OCI-LY7 (cell line): Measurements from ENCODE around the gene TNFRSF11A.

Experiments
- EZH2phosphoT487 ChIP-seq: fragments of 200-600 bp; sonication (generic); IDR thresholded peaks from 2 replicates; pipeline ENCODE4 v1.6.1; 2018; ENCODE audit warnings: low read depth, borderline replicate concordance, mild to moderate bottlenecking, mixed run types, antibody characterized with exemption, low read length, moderate library complexity, mixed read lengths
- TF ChIP-seq, protein P1 (sequence below): fragments of 200-600 bp; sonication (generic); conservative IDR thresholded peaks from 2 replicates; pipeline ENCODE4 v1.5.1; 2014; ENCODE audit warnings: mild to moderate bottlenecking, antibody characterized with exemption, low read length, moderate library complexity, mixed read lengths

- TF ChIP-seq, protein P1, sequence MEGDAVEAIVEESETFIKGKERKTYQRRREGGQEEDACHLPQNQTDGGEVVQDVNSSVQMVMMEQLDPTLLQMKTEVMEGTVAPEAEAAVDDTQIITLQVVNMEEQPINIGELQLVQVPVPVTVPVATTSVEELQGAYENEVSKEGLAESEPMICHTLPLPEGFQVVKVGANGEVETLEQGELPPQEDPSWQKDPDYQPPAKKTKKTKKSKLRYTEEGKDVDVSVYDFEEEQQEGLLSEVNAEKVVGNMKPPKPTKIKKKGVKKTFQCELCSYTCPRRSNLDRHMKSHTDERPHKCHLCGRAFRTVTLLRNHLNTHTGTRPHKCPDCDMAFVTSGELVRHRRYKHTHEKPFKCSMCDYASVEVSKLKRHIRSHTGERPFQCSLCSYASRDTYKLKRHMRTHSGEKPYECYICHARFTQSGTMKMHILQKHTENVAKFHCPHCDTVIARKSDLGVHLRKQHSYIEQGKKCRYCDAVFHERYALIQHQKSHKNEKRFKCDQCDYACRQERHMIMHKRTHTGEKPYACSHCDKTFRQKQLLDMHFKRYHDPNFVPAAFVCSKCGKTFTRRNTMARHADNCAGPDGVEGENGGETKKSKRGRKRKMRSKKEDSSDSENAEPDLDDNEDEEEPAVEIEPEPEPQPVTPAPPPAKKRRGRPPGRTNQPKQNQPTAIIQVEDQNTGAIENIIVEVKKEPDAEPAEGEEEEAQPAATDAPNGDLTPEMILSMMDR: no peak
- TF ChIP-seq EZH2phosphoT487: no peak
Measured at GRCh38 chr18:62279561-62279960, 45.5 kb upstream of the TNFRSF11A start.
